Measurements from ENCODE around the gene TRIM44. TPM values are rescaled to one million over a fixed set of nuclear protein-coding genes. Genes with fewer than 3 reads are reported as not detected.
A peak's percentile ranks its signal among the peaks of the same experiment; 100 is the strongest.

Gene TRIM44
- total RNA-seq, 3 donors from 2014 or later, result 31.2 to 47.0 (median 33.1) TPM

DNA sequence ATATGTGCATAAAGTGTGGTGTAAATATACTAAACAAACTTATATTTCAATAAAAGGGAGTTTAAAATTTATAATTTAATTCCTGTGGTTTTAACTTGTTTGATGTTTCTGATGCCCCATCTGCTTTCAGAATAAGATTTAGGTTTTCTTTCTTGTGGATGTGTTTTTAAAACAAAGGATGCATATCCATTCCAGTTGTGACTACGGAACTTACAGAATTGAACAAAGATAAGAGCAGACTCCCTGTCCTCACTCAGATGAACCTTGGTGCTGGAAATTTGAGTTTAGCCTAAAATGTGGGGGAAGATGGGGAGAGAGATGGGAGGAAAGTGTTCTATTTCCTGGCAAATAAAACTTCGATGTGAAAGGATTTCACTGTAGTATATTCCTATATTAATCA is 41.8 kb upstream of the TRIM44 start:
- H3K36me3 ChIP-seq, result no peaks in the 10 kb centered on the region
- no peaks in the 10 kb centered on the region for H3K9me3 ChIP-seq
- no peak for DNase-seq (ENCODE audit: low spot score in 2 of 2)
- peak overlapping the region; percentile 38 to 78 for H3K27ac ChIP-seq
- intact Hi-C loops (cut with DNase I; ENCODE audit: low total_unique reads), result no loop called here
- H3K4me1 ChIP-seq, result peaks cover 8 to 9% of the 10 kb centered on the region in 2 donors
- TF ChIP-seq POLR2A (IDR thresholded peaks at IDR 0.05) (no peak), POLR2AphosphoS5 (IDR thresholded peaks at IDR 0.05) (no peak)
- TF ChIP-seq, protein P1, sequence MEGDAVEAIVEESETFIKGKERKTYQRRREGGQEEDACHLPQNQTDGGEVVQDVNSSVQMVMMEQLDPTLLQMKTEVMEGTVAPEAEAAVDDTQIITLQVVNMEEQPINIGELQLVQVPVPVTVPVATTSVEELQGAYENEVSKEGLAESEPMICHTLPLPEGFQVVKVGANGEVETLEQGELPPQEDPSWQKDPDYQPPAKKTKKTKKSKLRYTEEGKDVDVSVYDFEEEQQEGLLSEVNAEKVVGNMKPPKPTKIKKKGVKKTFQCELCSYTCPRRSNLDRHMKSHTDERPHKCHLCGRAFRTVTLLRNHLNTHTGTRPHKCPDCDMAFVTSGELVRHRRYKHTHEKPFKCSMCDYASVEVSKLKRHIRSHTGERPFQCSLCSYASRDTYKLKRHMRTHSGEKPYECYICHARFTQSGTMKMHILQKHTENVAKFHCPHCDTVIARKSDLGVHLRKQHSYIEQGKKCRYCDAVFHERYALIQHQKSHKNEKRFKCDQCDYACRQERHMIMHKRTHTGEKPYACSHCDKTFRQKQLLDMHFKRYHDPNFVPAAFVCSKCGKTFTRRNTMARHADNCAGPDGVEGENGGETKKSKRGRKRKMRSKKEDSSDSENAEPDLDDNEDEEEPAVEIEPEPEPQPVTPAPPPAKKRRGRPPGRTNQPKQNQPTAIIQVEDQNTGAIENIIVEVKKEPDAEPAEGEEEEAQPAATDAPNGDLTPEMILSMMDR (IDR thresholded peaks at IDR 0.05), result no peak
- no peak overlapping the region for H3K4me3 ChIP-seq
- H3K27me3 ChIP-seq, result no peaks in the 10 kb centered on the region

DNA sequence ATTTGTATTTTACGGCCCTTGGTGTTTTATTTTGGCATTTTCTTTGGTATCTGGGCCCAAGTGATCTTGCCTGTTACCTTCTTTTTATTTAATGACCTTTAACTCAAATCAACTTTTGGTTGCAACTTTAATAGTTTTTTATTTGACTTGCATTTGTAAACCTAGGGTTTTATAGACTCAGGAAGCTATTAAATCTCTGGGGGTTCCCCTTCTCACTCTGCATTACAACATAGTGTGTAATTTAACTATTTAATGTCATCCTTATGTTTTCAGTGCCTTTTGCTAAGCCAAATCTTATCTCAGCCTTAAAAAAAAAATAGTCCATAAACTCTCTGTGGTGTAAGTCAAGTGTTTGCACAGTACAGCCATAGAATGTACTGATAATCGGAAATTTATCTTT is 41.0 kb upstream of the TRIM44 start:
- peaks cover 6 to 8% of the 10 kb centered on the region in 2 donors for H3K4me1 ChIP-seq
- H3K9me3 ChIP-seq, result no peaks in the 10 kb centered on the region
- no peak for DNase-seq (ENCODE audit: low spot score in 2 of 2)
- TF ChIP-seq POLR2AphosphoS5 (IDR thresholded peaks at IDR 0.05) (no peak), POLR2A (IDR thresholded peaks at IDR 0.05) (no peak)
- TF ChIP-seq, protein P1 (IDR thresholded peaks at IDR 0.05), result no peak
- no peaks in the 10 kb centered on the region for H3K27me3 ChIP-seq
- peak overlapping the region; percentile 66 to 78 for H3K27ac ChIP-seq
- H3K4me3 ChIP-seq, result no peak overlapping the region
- no peaks in the 10 kb centered on the region for H3K36me3 ChIP-seq
- intact Hi-C loops (cut with DNase I; ENCODE audit: low total_unique reads), result no loop called here

GRCh38 chr11:35622070-35622469 is 40.5 kb upstream of the TRIM44 start:
- Histone ChIP-seq H3K27me3 (no peaks in the 10 kb centered on the region), H3K4me1 (peaks cover 6 to 8% of the 10 kb centered on the region in 2 donors), H3K4me3 (no peak overlapping the region), H3K9me3 (no peaks in the 10 kb centered on the region), H3K36me3 (no peaks in the 10 kb centered on the region), H3K27ac (peak overlapping the region; percentile 66 to 78)
- DNase-seq (ENCODE audit: low spot score in 2 of 2), result peak in 1 of 2 donors; percentile 66
- intact Hi-C loops (cut with DNase I; ENCODE audit: low total_unique reads), result no loop called here
- TF ChIP-seq POLR2A (IDR thresholded peaks at IDR 0.05), result no peak

DNA sequence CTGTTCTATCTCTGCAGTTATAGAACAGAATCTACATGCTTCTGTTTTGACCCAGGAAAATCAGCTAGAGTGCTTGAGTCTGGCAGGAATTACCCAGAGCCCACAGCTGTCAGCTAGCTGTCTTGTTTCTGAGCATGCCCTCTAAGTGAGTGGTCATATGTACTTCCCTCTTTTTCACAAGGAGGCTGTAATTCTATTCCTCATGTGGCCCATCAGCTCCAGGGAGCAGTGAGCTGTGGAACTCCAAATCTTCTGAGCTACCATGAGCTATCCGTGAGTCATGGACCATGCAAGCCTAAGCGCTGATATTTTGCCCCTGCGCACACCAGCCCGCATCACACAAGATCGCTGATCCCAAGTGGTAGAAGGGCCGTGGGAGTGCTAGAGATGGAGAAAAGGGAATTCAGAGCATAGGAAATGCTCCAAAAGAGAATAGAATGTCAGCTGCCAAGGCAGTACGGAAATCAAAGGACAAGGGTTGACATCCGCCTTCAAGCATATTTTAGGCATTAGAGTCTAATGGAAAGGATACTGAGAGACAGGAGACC is 38.9 kb upstream of the TRIM44 start:
- DNase-seq (ENCODE audit: low spot score in 2 of 2), result no peak
- Histone ChIP-seq H3K9me3 (no peaks in the 10 kb centered on the region), H3K36me3 (no peaks in the 10 kb centered on the region), H3K27me3 (no peaks in the 10 kb centered on the region), H3K27ac (peak overlapping the region in 1 of 2 donors; percentile 78), H3K4me3 (no peak overlapping the region), H3K4me1 (peaks cover 6 to 8% of the 10 kb centered on the region in 2 donors)
- intact Hi-C loops (cut with DNase I; ENCODE audit: low total_unique reads), result no loop called here
- TF ChIP-seq, protein P1 (IDR thresholded peaks at IDR 0.05), result no peak
- TF ChIP-seq POLR2A (IDR thresholded peaks at IDR 0.05), result no peak

- Histone ChIP-seq H3K27me3 (no peaks in the 10 kb centered on the region), H3K36me3 (no peaks in the 10 kb centered on the region), H3K4me3 (no peak overlapping the region), H3K27ac (peak overlapping the region in 1 of 2 donors; percentile 78), H3K9me3 (no peaks in the 10 kb centered on the region), H3K4me1 (peaks cover 6 to 8% of the 10 kb centered on the region in 2 donors)
- DNase-seq (ENCODE audit: low spot score in 2 of 2), result no peak
- intact Hi-C loops (cut with DNase I; ENCODE audit: low total_unique reads), result no loop called here
- TF ChIP-seq, protein P1 (IDR thresholded peaks at IDR 0.05), result no peak
- no peak for TF ChIP-seq POLR2AphosphoS5 (IDR thresholded peaks at IDR 0.05)
- TF ChIP-seq POLR2A (IDR thresholded peaks at IDR 0.05), result no peak
These were observed 38.3 kb upstream of the TRIM44 start for GRCh38 chr11:35624316-35624715.

Measured in breast epithelium (tissue), 4 donors.